ENCODE measurements around the gene PLSCR5.

DNA sequence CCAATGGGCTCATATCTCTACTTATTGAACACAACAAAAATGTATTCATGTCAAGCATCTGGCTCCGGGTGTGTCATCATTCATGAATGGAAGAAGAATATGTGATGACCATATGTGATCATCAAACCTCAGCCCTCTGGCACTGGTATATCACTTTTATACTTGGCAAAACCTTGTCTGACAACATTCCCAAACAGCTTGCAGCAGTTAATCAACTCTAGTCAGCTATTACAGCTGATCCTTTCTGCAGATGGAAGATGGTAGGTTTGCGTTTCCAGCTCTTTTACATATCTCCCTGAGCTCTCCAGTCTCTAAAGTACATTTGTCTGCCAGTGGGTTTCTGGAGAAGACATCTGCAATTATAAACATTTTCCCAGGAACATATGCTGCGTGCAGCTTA is 6.6 kb downstream of the PLSCR5 start:
- TF ChIP-seq, protein P1, sequence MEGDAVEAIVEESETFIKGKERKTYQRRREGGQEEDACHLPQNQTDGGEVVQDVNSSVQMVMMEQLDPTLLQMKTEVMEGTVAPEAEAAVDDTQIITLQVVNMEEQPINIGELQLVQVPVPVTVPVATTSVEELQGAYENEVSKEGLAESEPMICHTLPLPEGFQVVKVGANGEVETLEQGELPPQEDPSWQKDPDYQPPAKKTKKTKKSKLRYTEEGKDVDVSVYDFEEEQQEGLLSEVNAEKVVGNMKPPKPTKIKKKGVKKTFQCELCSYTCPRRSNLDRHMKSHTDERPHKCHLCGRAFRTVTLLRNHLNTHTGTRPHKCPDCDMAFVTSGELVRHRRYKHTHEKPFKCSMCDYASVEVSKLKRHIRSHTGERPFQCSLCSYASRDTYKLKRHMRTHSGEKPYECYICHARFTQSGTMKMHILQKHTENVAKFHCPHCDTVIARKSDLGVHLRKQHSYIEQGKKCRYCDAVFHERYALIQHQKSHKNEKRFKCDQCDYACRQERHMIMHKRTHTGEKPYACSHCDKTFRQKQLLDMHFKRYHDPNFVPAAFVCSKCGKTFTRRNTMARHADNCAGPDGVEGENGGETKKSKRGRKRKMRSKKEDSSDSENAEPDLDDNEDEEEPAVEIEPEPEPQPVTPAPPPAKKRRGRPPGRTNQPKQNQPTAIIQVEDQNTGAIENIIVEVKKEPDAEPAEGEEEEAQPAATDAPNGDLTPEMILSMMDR (conservative IDR thresholded peaks at IDR 0.05 in 1 of 2, IDR thresholded peaks at IDR 0.05 in 1 of 2; ENCODE audit: low read depth in 1 of 2, low read length in 2 of 2), result peak in 1 of 2 donors; percentile 2
- TF ChIP-seq EZH2 (IDR thresholded peaks at IDR 0.05; ENCODE audit: low read length, missing control alignments), result no peak

Measured in fibroblast of lung (primary cell).